ELF-1 (cell line): Measurements from ENCODE around the gene SFTPA2.
"Not testable (repeated sequence)": the region's sequence is repeated elsewhere in the genome, so short reads cannot be mapped to it uniquely, and the experiment has no call there.

Experiments
- DNase-seq: peaks from one replicate; pipeline ENCODE4 v3.0.0-alpha.2; 2016; ENCODE audit warnings: low read depth, low spot score

SFTPA2 gene

DNA sequence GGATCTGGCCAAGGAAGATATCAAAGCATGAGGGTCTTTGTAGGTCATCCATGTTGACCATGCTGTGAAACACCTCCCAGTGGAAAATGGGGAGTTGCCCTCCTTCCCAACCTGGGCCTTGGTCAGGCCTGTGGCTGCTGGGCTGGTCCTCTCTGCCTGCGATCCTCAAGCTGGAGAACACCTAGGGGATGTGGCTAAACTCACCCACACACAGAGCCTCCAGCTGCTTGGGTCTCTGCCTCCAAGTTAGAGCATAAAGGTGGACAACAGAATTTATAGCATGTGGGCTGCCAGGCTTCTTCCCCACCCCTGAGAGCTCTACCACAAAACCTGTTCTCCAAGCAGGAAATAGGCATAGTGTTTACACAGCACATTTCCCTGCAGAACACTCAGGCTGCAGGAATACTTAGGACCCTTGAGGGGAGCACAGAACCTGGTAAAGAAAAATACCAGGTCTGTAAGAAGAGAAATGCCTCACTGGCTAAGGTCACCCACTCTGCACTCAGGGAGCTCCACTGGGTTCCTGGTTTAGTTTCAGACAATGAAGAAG, at the start of gene SFTPA2:
Gene SFTPA2, minus strand, starts transcription at position 248 of the 550 bp plus-strand sequence. CDS start 924 bp downstream, outside the sequence.
- DNase-seq, result no peak

- DNase-seq, result peak; percentile 50
Observed at GRCh38 chr10:79608505-79609375, 48.5 kb upstream of the SFTPA2 start.

DNA sequence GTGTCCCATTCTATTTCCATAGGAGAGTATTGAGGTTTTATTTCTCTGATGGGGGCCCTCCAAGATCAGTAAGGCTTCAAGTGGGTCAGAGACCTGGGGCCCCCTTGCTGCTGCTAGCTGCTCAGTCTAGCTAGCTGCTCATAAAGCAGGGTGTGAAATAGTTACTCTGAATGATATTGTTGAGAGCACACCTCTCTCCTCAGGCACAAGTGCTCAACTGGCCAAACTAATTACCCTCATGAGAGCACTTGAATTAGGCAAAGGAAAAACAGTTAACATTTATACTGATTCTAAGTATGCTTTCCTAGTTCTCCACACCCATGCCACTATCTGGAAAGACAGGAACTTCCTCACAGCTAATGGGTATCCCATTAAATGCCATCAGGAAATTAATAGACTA, 45.1 kb upstream of the SFTPA2 start:
- no peak for DNase-seq

DNA sequence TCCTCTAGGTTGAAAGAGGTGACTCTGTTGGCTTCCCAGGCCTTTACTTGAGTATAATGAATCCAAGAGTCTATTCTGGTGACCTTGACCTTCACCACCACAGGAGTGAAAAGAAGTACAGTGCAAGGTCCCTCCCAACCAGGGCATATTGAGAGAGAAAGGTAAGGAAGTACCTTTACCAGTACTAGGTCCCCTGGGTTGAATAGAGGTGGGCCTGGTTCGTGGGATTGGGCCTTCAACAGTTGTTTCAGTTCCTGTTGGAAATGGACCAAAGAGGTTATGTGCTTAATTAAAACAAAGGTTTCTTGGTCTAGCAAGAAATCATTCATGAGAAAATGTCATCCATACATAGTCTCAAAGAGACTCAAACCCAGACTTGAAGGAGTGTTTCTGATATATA, 44.1 kb upstream of the SFTPA2 start:
- DNase-seq, result no peak

GRCh38 chr10:79602953-79603352, 42.7 kb upstream of the SFTPA2 start:
- DNase-seq, result no peak

DNA sequence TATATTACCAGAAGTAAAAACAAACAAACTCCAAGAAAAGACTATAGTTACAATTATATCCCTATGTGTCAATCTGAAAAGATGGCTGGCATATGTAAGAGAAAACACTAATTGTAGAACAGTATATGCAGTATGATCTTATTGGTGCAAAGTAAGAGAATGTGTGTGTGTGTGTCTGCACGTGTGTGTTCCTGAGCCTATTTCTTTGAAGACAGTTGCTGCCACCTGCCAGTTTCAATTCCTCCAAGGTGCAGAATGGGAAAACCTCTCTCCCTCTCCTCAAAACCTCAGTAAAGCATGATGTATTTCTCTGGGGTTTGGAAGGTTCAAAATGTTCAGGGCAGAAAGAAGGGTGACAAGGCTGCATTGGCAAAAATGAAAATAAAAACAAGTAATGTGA, 41.7 kb upstream of the SFTPA2 start:
- no peak for DNase-seq

GRCh38 chr10:79599644-79600043, 39.4 kb upstream of the SFTPA2 start:
- not testable (repeated sequence) for DNase-seq

DNA sequence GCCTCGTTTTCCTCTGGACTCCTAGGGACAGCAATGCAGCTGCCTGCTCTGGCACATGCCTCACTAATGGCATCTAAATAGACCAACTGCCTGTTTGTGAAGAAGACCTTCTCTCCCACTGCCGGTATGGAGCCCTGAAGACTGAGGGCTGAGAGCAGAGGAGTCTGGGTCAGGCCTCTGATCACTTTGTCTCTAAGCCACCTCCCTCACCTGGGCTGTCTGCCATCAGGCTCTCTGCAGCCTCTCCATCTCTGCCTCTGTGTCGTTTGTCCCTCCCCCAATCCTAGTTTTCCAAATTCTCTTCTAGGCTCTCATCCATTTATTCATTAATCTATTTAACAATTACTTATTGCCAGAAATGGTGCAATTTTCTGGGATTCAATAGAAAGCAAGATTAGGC, 35.3 kb upstream of the SFTPA2 start:
- no peak for DNase-seq

GRCh38 chr10:79594565-79594964, 34.4 kb upstream of the SFTPA2 start:
- not testable (repeated sequence) for DNase-seq

- no peak for DNase-seq
Observed at GRCh38 chr10:79593377-79593776, 33.2 kb upstream of the SFTPA2 start.

- no peak for DNase-seq
Observed at GRCh38 chr10:79588800-79589199, 28.6 kb upstream of the SFTPA2 start.

DNA sequence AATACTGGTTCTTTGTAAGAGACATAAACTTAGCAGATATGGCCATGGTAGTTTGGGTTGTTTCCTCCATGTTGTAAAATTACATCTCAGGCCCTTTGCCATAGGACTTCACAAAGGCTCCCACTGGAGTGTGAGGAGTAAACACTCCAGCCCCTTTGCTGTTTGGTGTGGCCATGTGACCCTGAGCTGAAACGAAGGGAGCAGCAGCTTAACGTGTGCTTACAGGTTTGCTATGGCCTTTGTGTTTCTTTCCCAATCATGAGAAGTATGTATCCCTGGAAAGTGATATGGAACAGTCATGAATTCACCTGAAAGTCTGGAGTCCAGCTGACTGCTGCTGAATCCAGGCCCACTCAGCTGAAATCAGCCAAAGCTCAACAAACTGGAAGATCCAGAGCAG, 26.7 kb upstream of the SFTPA2 start:
- DNase-seq, result no peak

DNA sequence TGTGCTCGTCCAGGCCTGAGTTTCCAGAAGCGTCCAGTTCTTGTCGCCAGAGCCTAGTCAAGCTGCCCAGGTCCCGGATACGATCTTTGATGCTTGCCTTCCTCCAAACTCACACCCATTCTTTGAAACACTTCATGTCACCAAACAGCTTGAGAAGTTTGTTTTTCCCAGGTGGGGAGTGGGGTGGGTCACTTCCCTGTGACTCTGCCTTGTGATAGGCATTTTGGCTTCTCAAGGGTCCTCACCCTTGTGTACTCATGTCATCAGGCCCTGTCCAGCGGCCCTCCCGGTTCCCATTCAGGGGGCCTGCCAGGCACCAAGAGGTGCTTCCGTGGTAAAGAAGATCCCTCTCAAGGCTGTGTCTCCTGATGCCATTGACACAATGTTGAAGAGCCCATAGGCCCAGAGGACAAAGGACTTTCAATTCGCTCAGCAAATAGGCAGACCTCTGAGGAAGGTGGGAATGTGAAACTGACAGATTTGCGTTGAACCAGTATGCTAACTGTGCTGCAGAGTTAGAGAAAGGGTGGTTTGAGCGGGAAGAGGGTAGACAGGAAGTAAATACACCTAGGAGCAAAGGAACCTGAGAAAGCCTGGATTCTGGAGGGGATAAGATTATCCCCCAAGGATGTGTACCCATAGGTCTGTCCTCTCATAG, 25.8 kb upstream of the SFTPA2 start:
- no peak for DNase-seq

- DNase-seq, result no peak
Observed at GRCh38 chr10:79583488-79584024, 23.3 kb upstream of the SFTPA2 start.

DNA sequence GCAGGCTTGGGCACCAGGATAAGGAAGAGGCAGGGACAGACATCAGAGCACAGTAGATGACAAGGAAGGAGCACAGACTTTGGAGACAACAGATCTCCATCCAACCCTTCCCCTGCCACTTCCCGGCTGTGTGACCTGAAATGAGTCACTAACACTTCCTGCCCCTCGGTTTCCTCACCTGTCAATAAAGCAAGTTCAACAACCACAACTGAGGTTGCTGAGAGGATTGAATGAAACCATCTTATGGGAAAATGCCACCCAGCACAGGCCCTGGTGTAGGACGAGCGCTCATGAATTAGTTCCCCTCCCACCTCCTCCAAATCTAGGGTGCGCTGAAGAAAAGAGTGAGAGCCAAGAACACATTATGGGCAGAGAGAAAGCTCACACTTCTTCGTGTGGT, 22.7 kb upstream of the SFTPA2 start:
- DNase-seq, result not testable (repeated sequence)

DNA sequence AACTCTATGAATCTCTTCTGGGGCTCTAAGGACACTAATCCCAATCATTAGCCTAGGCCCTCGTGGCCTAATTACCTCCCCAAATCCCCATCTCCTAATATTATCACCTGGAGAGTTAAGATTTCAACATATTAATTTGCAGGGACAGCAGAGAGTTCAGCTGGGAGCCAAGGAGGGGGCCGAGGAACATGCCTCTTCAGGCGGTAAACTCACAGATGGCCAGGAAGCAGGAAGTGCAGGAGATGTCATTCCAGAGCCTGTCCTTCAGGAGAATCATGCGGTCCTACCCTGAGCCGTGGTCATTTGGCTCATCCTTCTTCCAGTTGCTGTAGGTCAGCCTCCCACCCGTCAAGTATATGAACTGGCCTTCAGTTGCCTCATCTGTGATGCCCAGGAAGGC, 21.9 kb upstream of the SFTPA2 start:
- DNase-seq, result no peak

DNA sequence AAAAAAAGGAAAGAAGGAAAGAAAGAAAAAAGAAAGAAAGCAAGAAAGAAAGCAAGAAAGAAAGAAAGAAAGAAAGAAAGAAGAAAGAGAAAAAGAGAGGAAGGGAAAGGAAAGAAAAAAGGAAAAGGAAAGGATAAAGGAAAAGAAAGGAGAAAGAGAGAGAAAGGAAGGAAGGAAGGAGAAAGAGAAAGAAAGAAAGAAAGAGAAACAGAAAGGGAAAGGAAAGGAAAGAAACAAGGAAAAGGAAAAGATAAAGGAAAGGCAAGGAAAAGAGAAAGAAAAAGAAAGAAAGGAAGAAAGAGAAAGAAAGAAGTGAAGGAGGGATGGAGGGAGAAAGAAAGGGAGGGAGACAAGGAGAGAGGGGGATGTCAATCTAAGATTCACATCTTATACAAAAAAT, 20.8 kb upstream of the SFTPA2 start:
- DNase-seq, result no peak

DNA sequence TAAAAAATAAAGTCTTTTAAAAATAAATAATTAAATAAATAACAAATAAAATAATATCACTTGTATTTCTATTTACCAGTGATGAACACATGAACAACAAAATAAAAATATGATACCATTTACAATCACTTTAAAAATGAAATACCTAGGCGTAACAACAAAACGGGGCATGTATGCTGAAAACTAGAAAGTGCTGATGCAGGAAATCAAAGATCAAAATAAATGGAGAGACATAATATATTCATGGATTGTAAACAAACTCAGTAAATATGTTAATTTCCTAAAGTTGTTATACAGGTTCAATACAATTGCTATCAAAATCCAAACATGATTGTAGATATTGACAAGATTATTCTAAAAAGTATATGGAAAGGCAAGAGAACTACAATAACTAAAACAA, 19.2 kb upstream of the SFTPA2 start:
- no peak for DNase-seq

GRCh38 chr10:79570624-79571023, 10.4 kb upstream of the SFTPA2 start:
- DNase-seq, result peak; percentile 12

DNA sequence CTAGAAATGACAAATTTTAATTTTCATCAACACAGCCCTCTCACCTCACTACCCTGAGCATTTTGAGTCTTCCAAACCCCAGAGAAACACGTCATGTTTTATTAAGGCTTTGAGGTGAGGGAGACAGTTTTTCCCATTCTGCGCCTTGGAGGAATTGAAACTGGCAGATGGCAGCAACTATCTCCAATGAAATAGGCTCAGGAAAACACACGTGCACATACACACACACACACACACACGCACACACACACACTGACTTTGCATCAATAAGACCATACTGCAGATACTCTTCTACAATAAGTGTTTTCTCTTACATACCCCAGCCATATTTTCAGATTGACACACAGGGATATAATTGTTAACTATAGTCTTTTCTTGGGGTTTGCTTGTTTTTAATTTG, 3.2 kb upstream of the SFTPA2 start:
- DNase-seq, result no peak

- DNase-seq, result peak; percentile 66
Observed at GRCh38 chr10:79562135-79562756, 2.0 kb upstream of the SFTPA2 start.

DNA sequence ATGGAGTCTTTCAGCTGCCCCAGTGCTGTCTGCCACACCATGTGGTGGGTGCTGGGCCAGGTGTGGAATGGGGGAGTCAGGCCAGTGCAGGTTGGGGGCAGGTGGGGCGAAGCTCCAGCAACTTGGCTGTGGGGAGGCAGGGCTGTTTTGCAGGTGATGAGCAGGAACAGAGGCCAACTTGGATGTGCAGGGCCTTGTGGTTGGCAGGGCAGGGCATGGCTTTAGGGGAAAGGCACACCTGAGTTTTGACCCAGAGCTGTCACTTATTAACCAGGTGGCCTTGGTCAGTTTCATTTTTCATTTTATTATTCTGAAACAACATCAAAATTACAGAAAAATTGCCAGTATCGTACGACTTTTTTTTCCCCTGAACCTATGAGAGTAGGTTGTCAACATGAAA, 1.1 kb upstream of the SFTPA2 start:
- DNase-seq, result no peak
